GM18511 (cell line): Measurements from ENCODE around the gene EXOG.

ENCODE experiments used
- ATAC-seq: cut with Tn5 transposase; IDR thresholded peaks from one replicate; pipeline ENCODE4 v1.9.1; 2021; ENCODE audit warnings: mild to moderate bottlenecking, moderate library complexity; ENCODE audit not compliant: unreplicated experiment

Gene EXOG

DNA sequence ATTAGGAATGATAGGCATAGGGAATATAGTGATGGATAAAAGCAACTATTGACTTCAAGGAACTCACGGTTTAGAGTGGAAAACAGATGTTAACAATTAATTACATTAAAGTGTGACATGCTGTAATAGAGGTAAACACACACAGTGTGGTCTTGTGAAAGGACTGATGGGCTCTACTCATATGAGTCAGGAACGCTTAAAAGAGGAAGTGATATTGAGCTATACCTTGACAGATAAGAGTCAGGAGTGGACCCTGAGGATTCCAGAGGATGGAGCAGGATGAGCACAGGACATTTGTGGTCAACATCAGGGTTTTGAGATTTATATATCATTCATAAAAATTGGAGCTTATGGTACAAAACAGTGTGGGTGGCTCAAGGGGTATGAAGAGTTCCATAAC lies 11.0 kb downstream of the EXOG start:
- ATAC-seq: peak; percentile 100

DNA sequence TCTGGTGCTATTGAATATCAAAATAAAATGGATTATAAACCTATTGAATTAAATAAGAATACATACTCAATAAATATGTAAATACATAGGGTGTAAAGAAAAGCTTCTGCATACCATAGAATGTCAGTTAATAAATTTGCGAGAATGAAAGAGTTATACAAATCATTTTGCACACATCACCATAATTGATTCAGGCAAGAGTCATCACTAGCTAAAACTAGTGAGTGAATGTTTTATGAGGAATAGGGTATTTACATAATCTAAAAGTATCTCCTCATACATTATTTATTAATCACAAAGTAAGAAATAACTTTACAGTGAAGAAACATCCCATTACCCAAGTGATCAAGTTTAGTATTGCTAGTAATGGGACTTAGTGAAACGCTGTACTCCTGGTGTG lies 13.6 kb downstream of the EXOG start:
- ATAC-seq: no peak

DNA sequence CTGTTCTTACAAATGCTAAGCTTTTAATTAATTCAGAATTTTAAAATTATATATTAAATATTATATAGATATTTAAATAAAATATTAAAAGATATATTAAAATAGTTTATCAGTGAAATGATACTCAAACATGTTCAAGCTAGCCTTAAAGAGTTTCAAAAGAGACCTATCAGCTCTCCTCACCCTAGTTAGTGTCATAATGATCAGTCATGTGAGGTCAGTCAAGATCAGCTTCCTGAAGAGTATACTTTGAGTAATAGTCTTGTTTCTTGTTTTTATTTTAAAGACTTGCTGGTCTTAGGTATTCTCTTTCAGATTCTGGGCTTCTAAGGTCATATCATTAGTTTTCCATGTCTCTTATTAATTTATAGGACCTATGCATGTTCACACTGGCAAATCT lies 14.5 kb downstream of the EXOG start:
- ATAC-seq: no peak

DNA sequence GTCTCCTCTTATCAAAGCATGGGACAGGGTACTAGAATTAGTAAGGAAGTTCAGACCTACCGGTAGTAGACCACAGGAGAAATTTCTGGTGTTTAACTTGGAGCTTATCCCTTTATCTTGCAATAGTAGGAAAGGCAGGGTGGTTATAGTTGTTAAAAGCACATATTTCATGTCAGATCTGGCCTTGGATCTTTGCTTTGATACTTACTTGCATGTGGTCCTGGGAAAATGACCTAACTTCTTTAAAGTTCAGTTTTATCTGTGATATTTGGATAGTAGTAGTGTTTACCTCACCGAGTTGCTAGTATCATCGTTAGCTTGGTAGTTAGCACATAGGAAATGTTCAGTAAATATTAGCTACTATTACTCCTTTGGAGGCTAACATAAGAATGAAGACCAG lies 15.4 kb downstream of the EXOG start:
- no peak for ATAC-seq

DNA sequence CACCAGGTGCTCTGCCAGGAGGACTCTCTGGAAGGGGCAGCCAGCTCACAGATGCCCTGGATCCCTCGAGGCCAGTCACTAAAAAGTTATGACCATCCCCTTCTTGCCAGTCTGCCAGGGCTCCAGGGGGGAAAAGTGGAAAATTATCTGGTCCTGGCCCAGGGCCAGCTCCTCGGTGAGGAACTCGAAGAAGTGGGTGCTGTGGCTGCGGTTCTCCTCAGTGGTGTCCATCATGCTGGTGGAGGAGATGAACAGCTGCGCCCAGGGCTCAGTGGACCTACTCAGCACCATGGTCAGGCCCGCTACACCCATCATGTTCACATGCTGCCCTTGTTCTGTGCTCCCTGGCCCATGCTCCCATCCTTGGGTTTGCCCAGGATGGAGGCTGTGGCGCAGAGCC lies 19.2 kb downstream of the EXOG start:
- ATAC-seq: no peak

DNA sequence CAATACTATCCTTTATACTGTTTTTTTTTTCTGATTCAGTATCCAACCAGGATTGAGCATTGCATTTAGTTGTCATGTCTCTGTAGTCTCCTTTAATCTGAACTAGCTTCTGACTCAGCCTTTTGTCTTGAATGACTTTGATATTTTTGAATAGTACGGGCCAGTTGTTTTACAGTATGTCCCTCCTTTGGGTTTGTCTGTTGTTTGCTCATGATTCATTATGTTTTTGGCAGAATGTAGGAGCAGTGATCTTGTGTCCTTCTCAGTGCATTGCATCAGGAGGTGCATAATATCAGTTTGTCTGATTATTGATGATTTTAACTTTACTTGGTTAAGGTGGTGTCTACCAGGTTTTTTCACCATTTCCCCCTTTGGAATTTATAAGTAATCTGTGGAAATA lies 20.5 kb downstream of the EXOG start:
- no peak for ATAC-seq

DNA sequence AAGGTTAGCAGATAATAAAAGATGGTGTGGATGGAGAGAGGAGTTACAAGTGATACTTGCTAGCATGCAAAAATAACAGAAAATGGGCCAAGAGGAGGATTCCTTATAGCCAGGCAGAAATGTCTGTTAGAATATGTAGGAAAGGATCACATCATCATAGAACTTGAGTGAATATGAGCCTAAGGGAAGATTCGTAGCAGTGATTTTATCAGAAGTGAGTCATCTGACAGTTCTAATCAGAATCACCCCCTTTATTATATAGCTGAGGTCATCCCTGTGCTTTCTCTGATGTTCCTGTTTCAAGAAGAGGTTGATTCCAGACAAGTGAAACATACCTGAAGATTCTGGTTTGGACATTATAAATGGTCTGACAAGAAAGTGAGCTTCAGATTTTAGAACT lies 22.9 kb downstream of the EXOG start:
- ATAC-seq: no peak

DNA sequence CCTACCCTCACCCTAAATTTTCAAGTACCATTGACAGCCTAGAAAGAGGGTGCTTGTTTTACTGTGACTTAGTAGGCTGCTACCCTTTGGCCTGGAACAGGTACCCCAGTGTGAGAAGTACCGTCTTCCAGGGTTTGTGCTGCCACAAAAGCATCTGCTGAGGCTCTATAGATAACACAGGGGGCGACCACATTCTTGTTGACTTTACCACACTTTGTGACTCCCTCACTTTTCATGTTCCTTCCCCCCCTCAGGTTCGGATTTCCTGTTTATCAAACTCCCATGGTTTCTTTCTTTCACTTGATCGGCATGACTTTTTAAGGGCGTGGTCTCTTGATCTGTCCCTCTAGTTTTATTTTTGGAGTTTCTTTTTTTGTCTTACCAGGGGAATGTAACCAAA lies 23.5 kb downstream of the EXOG start:
- no peak for ATAC-seq

DNA sequence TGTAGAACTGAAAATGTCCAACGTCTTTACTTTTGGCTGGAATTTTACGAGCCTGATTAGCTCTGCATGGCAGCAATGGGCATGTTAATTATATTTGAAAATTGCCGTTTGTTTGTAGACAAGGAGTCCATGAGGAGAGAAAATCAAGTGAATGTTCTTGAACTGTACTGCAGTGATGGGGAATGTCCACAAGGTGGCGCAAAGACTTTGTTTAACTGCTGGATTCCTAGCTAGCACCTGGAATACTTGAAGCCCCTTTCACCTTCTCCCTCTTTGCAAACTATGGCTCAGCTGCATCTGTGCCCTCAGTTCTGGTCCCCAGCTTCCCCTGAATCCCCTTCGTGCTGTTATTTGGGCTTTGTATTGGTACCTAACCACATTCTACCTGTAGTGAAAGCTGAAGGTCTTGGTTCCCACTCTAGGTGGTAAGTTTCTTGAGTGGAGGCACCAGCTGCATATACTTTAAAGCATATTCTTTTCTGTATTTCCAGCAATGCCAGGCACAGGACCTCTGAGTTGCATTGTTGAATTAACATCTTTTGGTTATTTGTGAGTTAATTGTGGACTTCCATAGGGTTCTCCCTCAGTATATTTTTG lies 25.3 kb downstream of the EXOG start:
- ATAC-seq: peak; percentile 70

DNA sequence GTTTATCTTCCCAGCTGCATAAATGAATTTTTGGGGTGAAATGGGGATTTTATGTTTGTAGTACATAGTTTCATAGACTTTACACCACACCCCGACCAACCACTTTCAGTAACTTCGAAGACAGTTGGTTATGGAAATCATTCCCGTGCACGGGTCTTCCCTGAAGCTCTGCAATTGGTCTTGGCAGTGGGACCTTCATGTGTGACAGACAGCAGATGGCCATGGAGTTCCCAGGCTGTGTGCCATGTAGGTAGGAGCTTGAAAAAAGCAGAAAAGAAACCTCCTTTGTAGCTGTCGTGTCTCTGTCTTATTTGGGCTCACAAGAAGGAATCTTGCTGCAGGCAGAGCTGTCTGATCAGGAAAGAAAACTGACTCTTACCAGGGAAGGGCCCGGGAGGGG lies 25.9 kb downstream of the EXOG start:
- no peak for ATAC-seq

DNA sequence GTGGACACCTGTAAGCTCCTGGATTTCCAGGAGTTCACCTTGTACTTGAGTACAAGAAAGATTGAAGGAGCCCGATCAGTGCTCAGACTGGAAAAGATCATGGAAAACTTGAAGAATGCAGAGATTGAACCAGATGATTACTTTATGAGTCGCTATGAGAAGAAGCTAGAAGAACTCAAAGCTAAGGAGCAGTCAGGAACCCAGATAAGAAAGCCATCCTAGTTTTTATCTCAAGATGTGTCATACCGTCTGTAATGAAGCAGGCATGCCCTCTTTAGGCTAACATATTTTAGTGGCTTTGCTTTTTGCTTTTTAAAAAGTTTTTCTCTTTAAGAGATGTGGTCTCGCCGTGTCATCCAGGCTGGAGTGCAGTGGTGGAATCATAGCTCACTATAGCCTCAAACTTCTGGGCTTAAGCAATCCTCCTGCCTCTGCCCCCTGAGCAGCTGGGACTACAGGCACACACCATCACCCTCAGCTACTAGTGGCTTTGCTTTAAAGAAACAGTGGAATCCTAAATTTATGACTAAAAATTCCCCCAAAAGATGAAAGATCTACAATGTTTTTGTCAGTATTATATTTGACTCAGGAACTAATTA lies 28.1 kb downstream of the EXOG start:
- no peak for ATAC-seq

DNA sequence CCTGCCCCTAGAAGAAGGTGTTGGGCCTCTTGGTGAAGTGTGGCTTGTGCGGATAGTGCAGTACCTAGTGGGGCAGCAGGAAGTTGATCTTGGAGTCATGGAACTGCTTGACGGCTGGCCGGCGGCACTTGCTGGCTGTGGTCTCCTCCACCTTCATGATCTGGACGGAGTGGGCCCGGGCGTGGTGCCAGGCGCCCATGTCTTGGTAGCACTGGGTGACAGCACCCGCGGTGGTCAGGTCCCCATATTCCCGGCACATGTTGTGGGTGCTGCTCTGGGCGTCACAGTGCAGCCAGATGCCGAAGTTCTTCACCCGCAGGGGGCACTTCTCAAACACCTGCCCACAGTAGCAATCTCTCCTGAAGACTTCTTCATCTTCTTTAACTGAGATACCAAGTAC lies 30.7 kb downstream of the EXOG start:
- ATAC-seq: no peak

DNA sequence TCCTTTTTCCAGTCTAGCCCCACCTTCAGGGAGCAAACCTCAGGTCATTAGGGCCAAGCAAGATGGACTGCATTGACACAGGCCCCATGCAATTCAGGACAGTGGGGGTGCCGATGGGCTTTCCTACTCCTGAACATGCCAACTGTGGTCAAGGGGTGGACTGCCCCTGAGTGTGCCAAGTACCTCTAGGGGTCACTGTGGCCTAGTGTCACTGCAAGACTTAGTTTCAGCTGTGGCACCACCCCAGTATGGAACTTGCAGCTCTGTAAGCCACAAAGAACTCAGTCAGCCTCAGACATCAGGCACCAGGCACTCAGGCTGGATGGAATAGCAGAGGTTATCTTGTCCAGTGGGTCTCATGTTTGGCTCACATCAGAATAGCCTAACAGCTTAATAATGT lies 32.3 kb downstream of the EXOG start:
- ATAC-seq: no peak

DNA sequence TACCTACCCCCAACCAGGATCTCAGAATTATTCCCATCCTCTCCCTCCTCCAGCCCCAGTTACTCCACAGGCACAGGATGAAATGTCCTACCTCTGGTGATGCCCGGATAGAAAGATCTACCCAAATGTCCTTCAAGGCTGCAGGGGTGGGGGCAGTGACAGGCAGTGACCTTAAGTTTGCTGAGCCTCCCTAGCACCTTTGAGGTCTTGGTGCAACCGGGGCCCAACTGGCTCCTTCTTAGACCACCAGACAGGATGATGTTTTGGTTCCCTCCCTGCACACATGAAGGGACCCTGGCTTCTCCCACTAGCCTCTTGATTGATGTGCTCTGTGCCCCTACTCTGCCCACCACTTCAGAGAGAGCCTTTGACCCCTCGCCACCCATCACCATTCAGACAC lies 36.4 kb downstream of the EXOG start:
- no peak for ATAC-seq

DNA sequence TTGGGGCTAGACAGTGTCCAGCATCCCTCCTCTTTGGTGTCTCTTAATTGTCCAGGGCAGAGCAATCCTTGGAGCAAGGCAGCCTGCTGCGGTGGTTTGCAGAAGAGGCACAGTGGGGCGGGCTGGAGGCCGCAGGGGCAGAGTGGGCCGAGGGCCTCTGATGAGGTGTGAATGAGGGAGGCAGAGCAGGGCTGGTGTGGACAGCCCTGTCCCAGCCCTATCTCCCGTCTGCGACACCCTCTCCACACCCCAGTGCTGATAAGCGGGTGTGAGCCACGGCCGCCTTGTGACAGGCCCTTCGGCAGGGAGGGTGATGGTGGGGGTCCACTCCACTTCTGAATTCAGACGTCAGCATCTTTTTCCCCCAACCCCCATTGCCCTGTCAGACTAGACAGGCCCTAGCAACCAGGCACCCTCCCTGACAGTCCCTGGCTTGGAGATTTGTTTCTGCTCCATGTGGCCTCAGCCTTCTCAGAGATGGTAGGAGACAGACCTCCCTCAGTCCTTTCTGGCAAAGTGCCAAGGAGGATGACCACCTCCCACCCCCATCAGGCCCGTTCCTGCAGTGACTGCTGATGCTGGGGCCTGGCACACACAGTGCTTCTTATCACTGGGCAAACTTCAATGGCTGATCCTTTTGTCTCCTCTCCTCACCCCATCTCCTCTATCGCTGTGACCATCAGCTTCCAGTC lies 37.3 kb downstream of the EXOG start:
- ATAC-seq: no peak

DNA sequence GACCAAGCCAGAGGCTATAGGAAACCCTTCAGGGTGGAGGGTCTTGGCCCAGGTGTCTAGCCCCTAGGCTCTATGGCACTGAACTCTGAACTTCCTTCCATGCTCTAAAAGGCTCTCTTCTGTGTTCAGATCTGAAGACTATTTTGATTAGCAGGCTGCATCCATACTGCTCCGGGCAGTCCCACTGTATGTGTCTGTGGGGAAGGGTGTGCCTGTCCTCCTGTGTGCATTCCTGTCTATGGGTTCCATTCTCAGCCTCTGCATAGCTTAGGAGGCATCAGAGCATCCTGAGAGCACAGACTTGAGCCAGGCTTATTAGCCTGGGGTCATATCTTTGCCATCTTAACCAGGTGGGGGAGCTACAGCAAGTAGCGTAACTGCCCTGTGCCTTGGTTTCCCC lies 38.0 kb downstream of the EXOG start:
- ATAC-seq: no peak

DNA sequence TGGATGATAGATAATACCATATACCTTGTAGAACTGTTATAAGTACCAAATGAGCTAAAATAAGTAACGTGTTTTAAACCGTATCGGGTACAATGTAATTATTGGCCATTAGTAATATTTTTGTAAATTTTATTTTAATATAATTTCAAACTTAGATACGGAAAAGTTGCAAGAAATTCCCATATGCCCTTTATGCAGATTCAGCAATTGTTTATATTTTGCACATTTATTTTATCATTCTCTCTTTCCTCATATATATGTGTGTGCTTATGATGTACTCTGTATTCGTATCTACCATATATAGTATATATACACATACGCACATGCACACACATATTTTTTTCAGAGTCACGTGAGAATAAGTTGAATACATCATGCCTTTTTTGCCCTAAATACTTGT lies 38.5 kb downstream of the EXOG start:
- no peak for ATAC-seq

DNA sequence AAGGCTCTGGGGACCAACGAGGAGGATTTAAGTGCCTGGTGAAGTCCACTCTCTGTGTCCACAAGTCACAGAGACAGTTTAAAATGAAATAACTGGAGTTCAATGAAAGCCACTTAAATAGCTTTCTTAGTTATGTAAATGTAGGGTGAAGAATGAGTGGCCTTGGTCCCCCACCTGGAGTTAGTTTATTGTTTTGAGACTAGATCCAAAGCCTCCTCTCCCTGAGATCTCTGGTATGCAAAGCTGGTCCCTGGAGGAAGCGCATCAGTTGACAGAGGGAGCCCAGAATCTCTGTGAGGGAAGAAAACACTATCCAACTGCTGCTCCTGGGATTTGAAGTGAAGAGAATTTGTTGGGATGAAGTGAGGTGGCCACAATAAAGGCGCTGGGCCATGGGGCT lies 40.5 kb downstream of the EXOG start:
- no peak for ATAC-seq

DNA sequence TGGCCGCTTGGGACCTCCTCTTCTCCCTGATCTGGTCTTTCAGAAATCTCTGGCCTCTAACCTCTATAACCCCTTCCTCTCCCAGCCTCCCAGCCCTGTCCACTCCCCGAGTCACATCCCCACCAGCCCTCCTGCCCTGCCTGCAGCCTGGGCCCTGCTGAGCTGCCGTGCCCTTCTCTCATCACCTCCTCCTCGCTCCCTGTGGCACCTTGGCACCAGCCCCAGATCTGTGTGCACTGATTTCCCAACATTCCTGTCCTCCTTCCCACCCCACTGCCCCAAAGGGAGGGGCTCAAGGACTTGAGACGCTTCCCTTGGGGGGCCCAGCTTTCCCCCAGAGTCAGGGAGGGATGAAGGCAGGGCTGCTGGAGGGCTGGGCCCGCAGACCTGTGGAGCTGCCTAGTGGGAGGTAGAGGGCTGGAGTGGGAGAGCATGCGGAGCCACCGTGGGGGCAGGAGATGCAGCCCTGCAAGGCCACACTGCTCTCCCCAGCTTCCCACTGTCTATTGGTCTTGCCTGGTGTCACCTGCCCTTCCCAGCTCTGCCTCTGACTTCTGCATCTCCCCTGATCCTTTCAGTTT lies 42.7 kb downstream of the EXOG start:
- ATAC-seq: no peak

DNA sequence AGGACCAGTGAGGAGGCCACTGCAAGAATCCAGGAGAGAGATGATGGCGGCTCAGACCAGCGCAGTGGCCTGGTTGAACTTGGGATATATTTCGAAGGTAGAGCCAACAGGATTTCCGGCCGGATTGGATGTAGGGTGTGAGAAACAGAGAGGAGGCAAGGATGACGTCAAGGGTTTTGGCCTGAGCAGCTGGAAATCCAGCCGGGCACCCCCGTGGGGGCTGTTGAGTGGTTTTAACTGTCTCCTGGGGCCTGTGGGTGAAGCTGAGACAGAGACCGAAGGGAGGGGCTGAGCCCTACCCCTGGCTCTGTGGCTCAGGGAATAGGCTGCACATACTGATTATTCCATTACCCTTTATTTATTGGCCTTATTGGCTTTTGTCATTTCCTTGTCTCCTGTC lies 45.7 kb downstream of the EXOG start:
- ATAC-seq: no peak

DNA sequence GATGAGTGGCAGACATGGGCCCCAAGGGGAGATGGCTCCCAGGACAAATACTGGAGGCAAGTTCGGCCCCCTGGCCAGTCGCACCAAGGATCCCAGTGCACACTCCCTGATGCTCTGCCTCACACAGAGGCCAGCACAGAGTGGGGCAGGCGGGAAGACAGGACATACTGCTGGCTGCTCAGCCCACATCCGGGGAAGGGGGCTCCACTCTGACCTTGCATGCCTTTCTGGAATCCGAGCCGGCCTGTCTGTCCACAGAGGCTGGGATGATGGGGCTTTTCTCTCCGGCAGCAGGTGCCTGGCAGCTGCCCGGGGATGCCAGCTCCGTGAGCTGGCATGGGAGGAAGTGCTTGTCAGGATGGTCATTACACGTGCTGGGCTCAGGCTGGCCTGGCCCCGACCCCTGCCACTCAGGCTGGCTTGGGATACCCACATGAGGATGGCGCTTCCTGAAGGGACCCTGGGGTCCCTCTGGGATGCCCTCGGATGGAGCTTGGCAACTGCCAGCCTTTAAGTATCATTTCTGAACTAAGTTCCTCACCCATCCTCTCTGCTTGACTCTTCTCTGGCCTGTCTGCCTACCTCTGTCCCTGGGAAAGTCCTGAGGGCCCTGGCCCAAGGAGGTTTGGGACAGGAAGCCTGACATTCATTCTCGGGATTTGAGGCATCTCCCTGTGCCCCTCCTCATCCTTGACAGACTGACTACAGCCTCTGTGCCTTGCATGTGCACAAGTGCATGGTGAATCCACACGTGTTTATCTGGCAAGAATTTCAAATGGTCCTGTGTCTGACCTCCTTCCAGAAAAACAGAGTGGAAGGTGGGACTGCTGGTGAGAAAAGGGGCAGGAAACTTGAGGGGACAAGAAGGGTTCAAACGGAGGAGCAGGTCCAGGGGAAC lies 46.5 kb downstream of the EXOG start:
- ATAC-seq: no peak
